ENCODE data around the gene SLFN14. TPM values are rescaled to one million over a fixed set of nuclear protein-coding genes. Genes with fewer than 3 reads are reported as not detected.

Gene SLFN14
- total RNA-seq, 2 experiments from 2014 or later = not detected

DNA sequence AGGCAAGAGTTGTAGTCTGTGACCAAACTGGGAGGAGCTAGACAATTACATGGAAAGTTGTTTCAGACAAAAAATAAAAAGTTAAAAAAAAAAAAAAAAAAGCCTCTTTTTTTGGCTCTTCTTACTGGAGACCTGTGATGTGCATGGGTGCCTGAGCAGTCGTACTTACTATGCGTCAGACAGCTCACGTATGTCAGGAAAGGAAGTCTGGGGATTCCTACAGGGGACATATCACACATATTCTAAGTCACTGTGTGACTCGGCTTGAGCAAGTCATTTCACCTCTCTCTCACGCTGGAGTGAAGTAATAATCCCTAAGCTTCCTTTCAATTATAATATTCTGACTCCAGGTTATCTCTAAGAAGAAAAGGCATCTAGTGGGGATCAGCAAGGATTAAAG, 6.0 kb downstream of the SLFN14 start:
- no peaks in the 10 kb centered on the region for H3K4me1 Mint-ChIP-seq
- DNase-seq = no peak
- peaks cover 21% of the 10 kb centered on the region for H3K27me3 Mint-ChIP-seq
- no peaks in the 10 kb centered on the region for H3K9me3 Mint-ChIP-seq
- no peak overlapping the region for H3K4me3 Mint-ChIP-seq
- H3K27ac Mint-ChIP-seq = no peak overlapping the region
- ChIA-PET POLR2A (interaction anchor here (0.7 kb wide), 1 partner anchor 12 kb away, joined by 4 read pairs; no protein-coding TSS in a partner anchor), CTCF (interaction anchor here (1.3 to 1.8 kb wide), 3 partner anchors 13 to 34 kb away, joined by 3 to 6 read pairs (median 5); no protein-coding TSS in a partner anchor)
- H3K36me3 Mint-ChIP-seq (ENCODE audit: low read depth) = no peaks in the 10 kb centered on the region

GRCh38 chr17:35553310-35553709, 7.3 kb downstream of the SLFN14 start:
- ChIA-PET CTCF (interaction anchor here (0.9 to 1.3 kb wide), 2 partner anchors 8 to 13 kb away, joined by 3 read pairs; no protein-coding TSS in a partner anchor), POLR2A (interaction anchor here (0.5 to 1.2 kb wide), 5 partner anchors 11 to 1128 kb away, joined by 3 read pairs; partner anchors contain the start of gene PEX12)
- H3K9me3 Mint-ChIP-seq = no peaks in the 10 kb centered on the region
- H3K4me3 Mint-ChIP-seq = no peak overlapping the region
- H3K36me3 Mint-ChIP-seq (ENCODE audit: low read depth) = no peaks in the 10 kb centered on the region
- no peak for DNase-seq
- no peak overlapping the region for H3K27ac Mint-ChIP-seq
- peaks cover 10% of the 10 kb centered on the region for H3K27me3 Mint-ChIP-seq
- H3K4me1 Mint-ChIP-seq = no peaks in the 10 kb centered on the region

DNA sequence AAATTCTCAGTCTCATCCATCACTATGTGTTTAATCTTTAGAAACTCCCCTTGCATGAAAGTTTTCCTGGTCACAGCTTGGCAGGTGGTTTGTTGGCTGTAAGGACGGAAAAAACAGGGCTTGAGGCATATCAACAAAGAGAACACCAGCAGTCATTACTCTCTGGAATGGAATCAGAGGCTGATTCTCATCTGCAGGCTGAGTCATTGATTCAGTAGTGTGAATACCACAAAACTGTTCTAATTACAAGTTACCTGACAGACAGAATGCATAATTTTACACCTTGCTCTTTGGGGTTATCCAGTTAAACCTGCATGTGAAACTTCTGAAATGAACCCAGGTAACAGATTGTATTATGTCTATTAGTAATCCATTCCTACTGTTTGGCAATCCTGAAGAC, 11.6 kb downstream of the SLFN14 start:
- no peak overlapping the region for H3K27ac Mint-ChIP-seq
- peaks cover 9% of the 10 kb centered on the region for H3K36me3 Mint-ChIP-seq (ENCODE audit: low read depth)
- peaks cover 3% of the 10 kb centered on the region for H3K27me3 Mint-ChIP-seq
- H3K9me3 Mint-ChIP-seq = peaks cover 4% of the 10 kb centered on the region
- ChIA-PET CTCF (interaction anchor here (1.6 kb wide), 1 partner anchor 9 kb away, joined by 3 read pairs; no protein-coding TSS in a partner anchor), POLR2A (interaction anchor here (1.2 kb wide), 1 partner anchor 40 kb away, joined by 3 read pairs; no protein-coding TSS in a partner anchor)
- peaks cover 9% of the 10 kb centered on the region for H3K4me1 Mint-ChIP-seq
- no peak overlapping the region for H3K4me3 Mint-ChIP-seq
- DNase-seq = no peak

GRCh38 chr17:35548208-35548810, 12.3 kb downstream of the SLFN14 start:
- peaks cover 16% of the 10 kb centered on the region for H3K4me1 Mint-ChIP-seq
- H3K27me3 Mint-ChIP-seq = peaks cover 3% of the 10 kb centered on the region
- no peak for DNase-seq
- H3K4me3 Mint-ChIP-seq = no peak overlapping the region
- POLR2A ChIA-PET = interaction anchor here (1.2 kb wide), 1 partner anchor 40 kb away, joined by 3 read pairs; no protein-coding TSS in a partner anchor
- CTCF ChIA-PET = interaction anchor here (1.6 kb wide), 1 partner anchor 9 kb away, joined by 3 read pairs; no protein-coding TSS in a partner anchor
- peaks cover 13% of the 10 kb centered on the region for H3K36me3 Mint-ChIP-seq (ENCODE audit: low read depth)
- no peak overlapping the region for H3K27ac Mint-ChIP-seq
- H3K9me3 Mint-ChIP-seq = peaks cover 4% of the 10 kb centered on the region

GRCh38 chr17:35546487-35546886, 14.1 kb downstream of the SLFN14 start:
- POLR2A ChIA-PET = interaction anchor here (1.0 to 1.7 kb wide), 3 partner anchors 9 to 40 kb away, joined by 3 to 5 read pairs (median 5); partner anchors contain the start of genes AP2B1, PEX12 and SLFN12L
- CTCF ChIA-PET = no interaction called here
- H3K27ac Mint-ChIP-seq = no peak overlapping the region
- no peak overlapping the region for H3K4me3 Mint-ChIP-seq
- peaks cover 3% of the 10 kb centered on the region for H3K27me3 Mint-ChIP-seq
- DNase-seq = no peak
- peaks cover 4% of the 10 kb centered on the region for H3K9me3 Mint-ChIP-seq
- H3K4me1 Mint-ChIP-seq = peaks cover 23% of the 10 kb centered on the region
- H3K36me3 Mint-ChIP-seq (ENCODE audit: low read depth) = peaks cover 13% of the 10 kb centered on the region

- CTCF ChIA-PET = interaction anchor here (0.8 to 1.3 kb wide), 2 partner anchors 9 to 10 kb away, joined by 3 read pairs; no protein-coding TSS in a partner anchor
- peaks cover 3% of the 10 kb centered on the region for H3K27me3 Mint-ChIP-seq
- POLR2A ChIA-PET = interaction anchor here (1.0 to 2.3 kb wide), 3 partner anchors 10 to 171 kb away, joined by 3 to 7 read pairs (median 3); partner anchors contain the start of gene PEX12
- peaks cover 16% of the 10 kb centered on the region for H3K36me3 Mint-ChIP-seq (ENCODE audit: low read depth)
- H3K4me1 Mint-ChIP-seq = peaks cover 32% of the 10 kb centered on the region
- H3K27ac Mint-ChIP-seq = no peak overlapping the region
- DNase-seq = no peak
- peaks cover 4% of the 10 kb centered on the region for H3K9me3 Mint-ChIP-seq
- no peak overlapping the region for H3K4me3 Mint-ChIP-seq
Observed at GRCh38 chr17:35545150-35545549, 15.5 kb downstream of the SLFN14 start.

DNA sequence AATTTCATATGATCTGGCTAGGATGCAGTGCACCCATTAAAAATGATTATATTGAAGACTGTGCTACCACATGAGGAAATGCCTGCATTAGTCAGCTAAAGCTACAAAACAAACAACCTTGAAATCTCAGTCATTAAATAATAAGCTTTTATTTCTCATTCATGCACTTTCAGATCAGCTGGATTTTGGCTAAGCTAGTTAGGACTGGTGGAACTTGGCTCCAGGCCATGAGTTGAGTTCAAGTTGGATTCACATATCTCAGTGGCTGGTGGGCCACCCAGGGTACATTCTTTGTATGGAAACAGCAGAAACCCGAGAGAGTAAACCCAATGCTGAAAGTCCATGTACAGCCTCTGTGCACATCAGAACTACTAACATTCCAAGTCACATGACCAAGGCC, 16.8 kb downstream of the SLFN14 start:
- H3K9me3 Mint-ChIP-seq = peaks cover 4% of the 10 kb centered on the region
- DNase-seq = no peak
- H3K27ac Mint-ChIP-seq = no peak overlapping the region
- H3K36me3 Mint-ChIP-seq (ENCODE audit: low read depth) = peaks cover 16% of the 10 kb centered on the region
- H3K4me3 Mint-ChIP-seq = no peak overlapping the region
- peaks cover 45% of the 10 kb centered on the region for H3K4me1 Mint-ChIP-seq
- POLR2A ChIA-PET = interaction anchor here (2.3 to 5.0 kb wide), 4 partner anchors 9 to 300 kb away, joined by 7 to 47 read pairs (median 13); partner anchors contain the start of genes AP2B1, PEX12 and SLFN5
- H3K27me3 Mint-ChIP-seq = peaks cover 3% of the 10 kb centered on the region
- CTCF ChIA-PET = interaction anchor here (0.6 to 1.1 kb wide), 4 partner anchors 26 to 301 kb away, joined by 3 to 4 read pairs (median 3); partner anchors contain the start of genes PEX12 and SLFN5

DNA sequence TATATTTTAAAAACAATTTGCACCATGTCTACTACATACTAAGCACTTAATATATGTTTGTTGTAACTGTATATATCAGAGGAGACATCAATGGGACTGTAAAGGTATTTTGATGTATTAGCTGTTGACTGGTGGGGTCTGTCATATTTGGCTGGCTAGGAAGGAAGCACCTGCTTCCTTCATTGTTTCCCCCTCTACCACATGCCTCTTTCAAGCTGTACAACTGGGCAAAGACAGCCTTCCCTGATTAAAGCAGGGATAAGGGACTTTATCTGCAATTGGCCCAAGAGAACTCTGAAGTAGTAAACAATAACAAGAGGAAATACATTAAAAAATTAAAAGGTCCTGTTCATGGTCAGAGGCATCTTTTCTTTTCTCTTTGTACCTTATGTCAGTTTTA, 17.6 kb downstream of the SLFN14 start:
- DNase-seq = no peak
- Mint-ChIP-seq H3K27ac (no peak overlapping the region), H3K4me3 (no peak overlapping the region), H3K27me3 (peaks cover 3% of the 10 kb centered on the region), H3K36me3 (ENCODE audit: low read depth) (peaks cover 16% of the 10 kb centered on the region), H3K9me3 (peaks cover 4% of the 10 kb centered on the region), H3K4me1 (peaks cover 53% of the 10 kb centered on the region)
- CTCF ChIA-PET = interaction anchor here (1.0 to 1.6 kb wide), 4 partner anchors 36 to 300 kb away, joined by 3 to 5 read pairs (median 3); partner anchors contain the start of genes PEX12 and SLFN5
- POLR2A ChIA-PET = interaction anchor here (1.1 to 5.0 kb wide), 8 partner anchors 8 to 329 kb away, joined by 3 to 47 read pairs (median 10); partner anchors contain the start of genes AP2B1, PEX12, SLFN11 and SLFN5

DNA sequence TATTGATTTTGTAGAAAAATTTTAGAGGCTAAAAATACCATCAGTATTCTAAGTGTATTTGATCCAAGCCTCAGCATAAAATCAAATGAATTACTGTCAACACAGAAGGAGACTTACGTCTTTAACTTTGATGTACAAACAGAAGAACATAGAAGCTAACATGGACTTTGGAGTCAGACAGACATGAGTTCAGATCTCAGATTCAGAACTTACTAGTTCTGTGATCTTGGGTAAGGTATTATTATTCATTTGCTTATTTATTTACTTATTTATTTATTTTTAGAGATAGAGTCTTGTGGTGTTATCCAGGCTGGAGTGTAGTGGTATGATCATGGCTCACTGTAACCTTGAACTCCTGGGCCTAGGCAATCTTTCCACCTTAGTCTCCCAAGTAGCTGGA, 19.2 kb downstream of the SLFN14 start:
- Mint-ChIP-seq H3K4me1 (peaks cover 53% of the 10 kb centered on the region), H3K9me3 (peaks cover 4% of the 10 kb centered on the region), H3K4me3 (peak overlapping the region; percentile 86), H3K27ac (peak overlapping the region; percentile 100), H3K27me3 (peaks cover under 1% of the 10 kb centered on the region), H3K36me3 (ENCODE audit: low read depth) (peaks cover 27% of the 10 kb centered on the region)
- no peak for DNase-seq
- ChIA-PET CTCF (interaction anchor here (0.5 to 1.6 kb wide), 5 partner anchors 13 to 301 kb away, joined by 3 to 6 read pairs (median 3); partner anchors contain the start of gene PEX12), POLR2A (interaction anchor here (1.5 to 9.3 kb wide), 10 partner anchors 10 to 328 kb away, joined by 3 to 141 read pairs (median 10); partner anchors contain the start of genes AP2B1, PEX12, SLFN11 and SLFN5)

DNA sequence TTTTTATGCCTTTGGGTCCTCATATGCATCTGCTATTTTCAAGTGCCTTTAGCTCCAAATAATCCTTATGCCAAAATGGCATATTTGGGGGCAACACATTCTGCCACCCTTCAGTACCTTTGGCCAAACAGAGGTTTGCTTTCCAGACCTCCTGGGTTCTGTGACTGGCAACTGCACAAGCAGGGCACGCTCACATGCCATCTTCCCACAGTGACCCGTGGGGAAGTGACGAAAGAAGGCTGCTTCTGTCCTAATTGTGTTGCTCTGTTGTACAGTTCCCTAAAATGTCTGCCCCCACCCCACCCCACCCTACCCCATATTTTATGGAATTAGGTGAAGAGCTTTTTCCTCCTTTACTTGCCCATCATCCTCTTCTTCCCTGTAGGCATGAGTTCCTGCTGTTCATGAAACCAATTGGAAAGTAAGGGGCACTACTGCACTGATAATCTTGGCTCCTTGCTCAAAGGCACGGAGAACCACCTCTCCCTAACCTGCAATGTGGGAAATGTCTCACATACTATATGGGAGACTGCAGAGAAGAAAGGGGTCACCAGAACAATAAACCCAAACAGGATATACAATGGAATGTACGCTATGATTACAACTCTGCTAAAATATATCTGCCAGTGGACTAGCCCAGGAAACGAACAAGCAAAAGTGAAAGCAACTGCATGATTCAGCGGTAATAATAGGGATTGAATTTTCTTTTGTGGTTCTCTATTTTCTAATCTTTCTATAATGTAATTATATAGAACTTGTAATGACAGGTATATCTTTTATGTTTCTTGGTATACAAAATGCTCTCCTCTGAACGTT, 19.8 kb downstream of the SLFN14 start:
- peaks cover 4% of the 10 kb centered on the region for H3K9me3 Mint-ChIP-seq
- POLR2A ChIA-PET = interaction anchor here (0.9 to 9.3 kb wide), 14 partner anchors 10 to 328 kb away, joined by 3 to 328 read pairs (median 8); partner anchors contain the start of genes AP2B1, PEX12, SLFN11 and SLFN5

DNA sequence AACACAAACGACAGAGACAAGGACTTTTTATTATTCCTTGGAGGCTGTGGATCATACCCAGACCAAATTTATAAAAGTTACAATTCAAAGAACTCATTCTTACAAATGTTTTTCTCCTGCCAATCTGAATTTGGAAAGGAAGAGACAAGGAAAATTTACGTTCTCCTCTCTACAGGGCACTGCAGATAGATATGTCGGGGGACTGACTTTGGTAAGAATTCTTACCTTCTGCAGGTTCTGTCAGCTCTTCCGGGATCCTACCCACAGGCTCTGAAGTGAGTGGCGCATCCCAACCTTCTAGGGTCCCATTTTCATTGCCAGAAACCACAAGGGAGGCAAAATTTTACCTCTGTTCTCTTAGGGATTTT, 21.0 kb downstream of the SLFN14 start:
- CTCF ChIA-PET = interaction anchor here (0.6 to 7.4 kb wide), 21 partner anchors 9 to 369 kb away, joined by 3 to 91 read pairs (median 3); partner anchors contain the start of genes SLFN11 and SLFN5
- Mint-ChIP-seq H3K36me3 (ENCODE audit: low read depth) (peaks cover 37% of the 10 kb centered on the region), H3K27me3 (no peaks in the 10 kb centered on the region), H3K27ac (peak overlapping the region; percentile 100), H3K4me1 (peaks cover 48% of the 10 kb centered on the region), H3K4me3 (peak overlapping the region; percentile 86), H3K9me3 (no peaks in the 10 kb centered on the region)
- POLR2A ChIA-PET = interaction anchor here (0.7 to 9.3 kb wide), 23 partner anchors 9 to 457 kb away, joined by 3 to 328 read pairs (median 5); partner anchors contain the start of genes AP2B1, NLE1, PEX12 and SLFN11
- DNase-seq = no peak

More for the DNA sequence above, 19.8 kb downstream of the SLFN14 start:
- peaks cover 34% of the 10 kb centered on the region for H3K36me3 Mint-ChIP-seq (ENCODE audit: low read depth)
- no peaks in the 10 kb centered on the region for H3K27me3 Mint-ChIP-seq
- H3K4me1 Mint-ChIP-seq = peaks cover 53% of the 10 kb centered on the region
- H3K4me3 Mint-ChIP-seq = peak overlapping the region; percentile 86
- peak overlapping the region; percentile 100 for H3K27ac Mint-ChIP-seq
- DNase-seq = peak; percentile 69
- CTCF ChIA-PET = interaction anchor here (1.0 to 1.6 kb wide), 5 partner anchors 13 to 328 kb away, joined by 3 to 6 read pairs (median 3); no protein-coding TSS in a partner anchor

All from activated CD4-positive, alpha-beta memory T cell treated with anti-CD3 and anti-CD28 coated beads, Interleukin-2, amount 10 ng/mL, durations not matched to agents 7 days and 5 days (primary cell).